Measurements from ENCODE around the gene ANXA10. TPM values are rescaled to one million over a fixed set of nuclear protein-coding genes. Genes with fewer than 3 reads are reported as not detected.

The ANXA10 gene
- total and polyA plus RNA-seq, 2 of the 8 experiments (the other 6 are each of a cell fraction or from before 2014, with no cell fraction given), result not detected

GRCh38 chr4:168129046-168129772, 36.9 kb downstream of the ANXA10 start (continued):
- TF ChIP-seq CHD7 (IDR thresholded peaks at IDR 0.05; ENCODE audit: insufficient replicate concordance, low read length) (no peak), ATF3 (IDR thresholded peaks at IDR 0.05; ENCODE audit: insufficient read depth, low read depth, low read length) (no peak), HDAC6 (IDR thresholded peaks at IDR 0.05; ENCODE audit: low read depth, low read length) (no peak), BRCA1 (IDR thresholded peaks at IDR 0.05; ENCODE audit: low read depth, low read length) (no peak), POLR2AphosphoS5 (IDR thresholded peaks at IDR 0.05; ENCODE audit: low read depth, low read length) (no peak), SP1 (IDR thresholded peaks at IDR 0.05; ENCODE audit: low read depth, low read length) (no peak), CBX5 (IDR thresholded peaks at IDR 0.05; ENCODE audit: low read depth, low read length) (no peak), PHF8 (conservative IDR thresholded peaks at IDR 0.05; ENCODE audit: low read depth, low read length) (no peak), CHD2 (IDR thresholded peaks at IDR 0.05; ENCODE audit: low read length) (no peak)

All from H1 (cell line).